ENCODE results near the gene TCL1A. TPM values are rescaled to one million over a fixed set of nuclear protein-coding genes. Genes with fewer than 3 reads are reported as not detected.
"Not testable (repeated sequence)": the region's sequence is repeated elsewhere in the genome, so short reads cannot be mapped to it uniquely, and the experiment has no call there.

TCL1A gene
- polyA plus RNA-seq (not detected in 3 replicates), polyA minus RNA-seq (not detected in 3 replicates)
- polyA plus RNA-seq (2011; ENCODE audit: low read depth) = not detected
- not detected in 2 replicates for polyA plus RNA-seq (2011; cell fraction: cytosol; rRNA removed)
- polyA plus RNA-seq (2011; cell fraction: nucleus; rRNA removed) = not detected in 2 replicates
- not detected in 2 replicates for polyA plus RNA-seq (2012; ENCODE audit: low replicate concordance)
- not detected for polyA minus RNA-seq (2011; cell fraction: cytosol; rRNA and poly(A)+ RNA removed)
- not detected in 2 replicates for polyA minus RNA-seq (2011; cell fraction: nucleus; rRNA and poly(A)+ RNA removed)

GRCh38 chr14:95713596-95714371 lies at the start of gene TCL1A:
Gene TCL1A, minus strand, starts transcription at chr14:95714125. Its CDS starts 59 bp downstream, at chr14:95714066.
- Histone ChIP-seq H3K9me3 (ENCODE audit: control insufficient read depth, low read depth, low read length) (peaks cover 2% of the 10 kb centered on the region), H3K36me3 (ENCODE audit: control insufficient read depth in 2 of 2, extremely low read depth in 1 of 2, insufficient read depth in 2 of 2, low read length in 2 of 2) (no peaks in the 10 kb centered on the region), H3K9ac (ENCODE audit: control insufficient read depth, extremely low read depth, insufficient read depth, low read length) (no peak within 1 kb of the TSS), H3K4me1 (ENCODE audit: control insufficient read depth, extremely low read depth, insufficient read depth, low read length) (no peaks in the 10 kb centered on the region), H3K27ac (ENCODE audit: control insufficient read depth, insufficient read depth, low read length) (no peak within 1 kb of the TSS), H4K20me1 (ENCODE audit: control insufficient read depth, extremely low read depth, insufficient read depth, low read length) (no peaks in the 10 kb centered on the region), H3K4me3 (ENCODE audit: control insufficient read depth in 2 of 3, extremely low read depth in 1 of 3, insufficient read depth in 2 of 3, low read depth in 1 of 3, low read length in 3 of 3) (no peak within 1 kb of the TSS), H3K27me3 (ENCODE audit: control insufficient read depth, extremely low read depth, insufficient read depth, low read length) (no peaks in the 10 kb centered on the region), H2AFZ (ENCODE audit: control insufficient read depth, low read length) (no peak within 1 kb of the TSS), H3K9me1 (ENCODE audit: control insufficient read depth, extremely low read depth, insufficient read depth, low read length) (no peaks in the 10 kb centered on the region), H3K79me2 (ENCODE audit: control insufficient read depth, insufficient read depth, low read length) (no peaks in the 10 kb centered on the region), H3K4me2 (ENCODE audit: control insufficient read depth, extremely low read depth, insufficient read depth, low read depth, low read length) (no peak within 1 kb of the TSS)
- TF ChIP-seq EZH2 (IDR thresholded peaks at IDR 0.05; ENCODE audit: low read length) (no peak), CTCF (optimal IDR thresholded peaks at IDR 0.05 in 1 of 3, IDR thresholded peaks at IDR 0.05 in 1 of 3, conservative IDR thresholded peaks at IDR 0.05 in 1 of 3; ENCODE audit: extremely low read depth in 1 of 3, insufficient read depth in 2 of 3, low read length in 3 of 3) (no peak)
- no peak for FAIRE-seq
- dilution Hi-C loops (cut with MboI; ENCODE audit: extremely low pct_ligation_motif_present, low sequenced_read_pairs) = no loop called here
- no peak for DNase-seq (ENCODE audit: low read depth, low spot score)

GRCh38 chr14:95763032-95763431 lies 49.1 kb upstream of the TCL1A start:
- DNase-seq (ENCODE audit: low read depth, low spot score); H3K4me2 ChIP-seq (ENCODE audit: control insufficient read depth, extremely low read depth, insufficient read depth, low read depth, low read length); H3K27ac ChIP-seq (ENCODE audit: control insufficient read depth, insufficient read depth, low read length); H3K9me3 ChIP-seq (ENCODE audit: control insufficient read depth, low read depth, low read length); H3K4me3 ChIP-seq (ENCODE audit: control insufficient read depth in 2 of 3, extremely low read depth in 1 of 3, insufficient read depth in 2 of 3, low read depth in 1 of 3, low read length in 3 of 3); H3K9me1 ChIP-seq (ENCODE audit: control insufficient read depth, extremely low read depth, insufficient read depth, low read length); H3K79me2 ChIP-seq (ENCODE audit: control insufficient read depth, insufficient read depth, low read length); H3K27me3 ChIP-seq (ENCODE audit: control insufficient read depth, extremely low read depth, insufficient read depth, low read length); H2AFZ ChIP-seq (ENCODE audit: control insufficient read depth, low read length); H3K36me3 ChIP-seq (ENCODE audit: control insufficient read depth in 2 of 2, extremely low read depth in 1 of 2, insufficient read depth in 2 of 2, low read length in 2 of 2); dilution Hi-C loops (cut with MboI; ENCODE audit: extremely low pct_ligation_motif_present, low sequenced_read_pairs); H3K4me1 ChIP-seq (ENCODE audit: control insufficient read depth, extremely low read depth, insufficient read depth, low read length); H3K9ac ChIP-seq (ENCODE audit: control insufficient read depth, extremely low read depth, insufficient read depth, low read length); H4K20me1 ChIP-seq (ENCODE audit: control insufficient read depth, extremely low read depth, insufficient read depth, low read length); FAIRE-seq: not testable (repeated sequence)

Measured in keratinocyte (primary cell).